GM18507 (cell line): ENCODE results near the gene SBF1.
"Not testable (repeated sequence)": the region's sequence is repeated elsewhere in the genome, so short reads cannot be mapped to it uniquely, and the experiment has no call there.

ENCODE experiments used
- DNase-seq: peaks from one replicate; pipeline ENCODE4 v3.0.0; 2011; ENCODE audit warnings: low read depth; ENCODE audit not compliant: insufficient read length; ENCODE audit errors: extremely low spot score
- FAIRE-seq: peaks from 2 replicates; lab custom pipeline; 2011; peaks lifted over from hg19 to GRCh38; lab: Jason Lieb, UNC

The SBF1 gene

DNA sequence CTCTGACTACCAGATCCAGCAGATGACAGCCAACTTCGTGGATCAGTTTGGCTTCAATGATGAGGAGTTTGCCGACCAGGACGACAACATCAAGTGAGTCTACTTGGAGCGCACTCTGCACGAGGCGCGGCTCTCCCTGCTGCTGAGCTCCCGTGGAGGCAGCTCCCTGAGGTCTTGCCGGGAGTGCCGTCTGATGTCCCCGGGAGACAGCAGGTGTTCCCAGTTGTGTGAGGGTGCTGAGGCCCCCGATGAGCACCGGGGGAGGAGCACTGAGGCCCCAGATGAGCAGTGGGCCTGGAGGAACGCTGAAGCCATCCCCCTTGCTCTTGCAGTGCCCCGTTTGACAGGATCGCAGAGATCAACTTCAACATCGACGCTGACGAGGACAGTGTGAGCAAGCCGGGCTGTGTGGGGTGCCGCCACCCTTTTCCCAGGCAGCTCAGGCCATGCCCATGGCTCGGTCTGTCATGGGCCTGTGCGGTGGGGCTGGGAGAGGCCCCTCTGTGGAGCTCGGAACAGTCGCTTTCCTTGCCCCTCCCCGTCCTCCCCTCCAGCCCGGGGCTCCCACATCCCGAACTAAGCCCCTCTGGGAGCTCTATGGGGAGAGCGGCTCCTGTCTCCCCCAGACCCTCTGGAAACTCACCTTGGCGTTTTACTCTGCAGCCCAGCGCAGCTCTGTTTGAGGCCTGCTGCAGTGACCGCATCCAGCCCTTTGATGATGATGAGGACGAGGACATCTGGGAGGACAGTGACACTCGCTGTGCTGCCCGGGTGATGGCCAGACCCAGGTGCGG is 37.1 kb downstream of the SBF1 start:
- FAIRE-seq: no peak
- no peak for DNase-seq

DNA sequence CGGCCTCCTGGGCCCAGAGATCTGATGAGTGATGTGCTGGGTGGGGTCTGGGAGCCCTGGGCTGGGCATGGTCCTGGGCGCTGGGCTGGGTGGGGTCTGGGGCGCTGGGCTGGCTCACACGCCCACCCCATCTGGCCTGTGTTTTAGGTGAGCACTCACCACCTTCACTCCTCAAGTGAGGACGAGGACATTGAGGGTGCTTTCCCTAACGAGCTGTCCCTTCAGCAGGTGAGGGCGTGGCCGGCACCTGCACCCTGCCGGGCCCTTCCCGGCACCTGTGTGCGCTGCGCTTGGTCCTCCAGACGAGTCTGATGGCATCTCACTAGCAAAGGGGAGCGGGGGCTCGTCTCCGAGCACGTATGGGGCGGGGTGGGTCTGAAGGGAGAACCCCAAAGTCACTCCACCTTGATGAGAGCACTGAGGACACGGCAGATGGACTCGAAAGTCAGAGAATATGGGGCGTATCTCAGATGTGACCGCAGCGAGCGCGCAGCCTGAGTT is 37.9 kb downstream of the SBF1 start:
- FAIRE-seq (no peak), DNase-seq (no peak)

DNA sequence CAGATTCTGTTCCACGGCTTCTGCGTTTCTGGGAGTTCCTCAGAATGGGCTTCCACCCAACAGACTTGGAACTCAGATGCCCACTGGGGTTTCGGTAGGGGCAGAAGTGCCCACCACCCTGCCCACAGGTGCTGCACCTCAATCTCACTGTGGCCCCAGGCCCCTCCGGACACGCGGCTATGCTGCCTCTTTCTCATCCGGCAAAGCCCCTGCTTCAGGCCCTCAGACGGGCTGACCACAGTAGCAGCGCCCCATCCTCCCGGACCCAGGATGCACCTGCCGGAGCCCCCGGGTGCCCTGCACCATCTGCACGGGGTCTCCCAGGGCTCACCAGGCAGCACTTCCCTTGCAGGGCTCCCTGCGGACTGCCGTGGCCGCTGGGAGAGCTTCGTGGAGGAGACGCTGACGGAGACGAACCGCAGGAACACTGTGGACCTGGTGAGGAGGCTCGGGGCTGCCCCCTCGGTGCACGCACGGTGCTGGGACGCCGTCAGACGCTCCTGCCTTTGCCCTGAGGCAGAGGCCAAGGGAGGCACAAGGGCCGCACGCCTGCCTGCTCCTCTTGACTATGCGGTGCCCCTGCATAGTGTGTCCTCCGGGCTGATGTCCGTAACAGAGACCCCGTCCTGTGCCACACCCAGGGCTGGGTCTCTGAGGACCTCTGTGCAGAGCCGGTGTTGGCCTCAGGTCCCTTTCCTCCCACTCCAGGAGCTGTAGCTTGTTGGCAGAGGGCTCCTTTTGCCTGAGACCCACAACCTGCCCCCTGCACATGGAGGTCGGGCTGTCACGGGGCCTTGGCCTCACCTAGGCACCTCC is 38.6 kb downstream of the SBF1 start:
- DNase-seq (no peak), FAIRE-seq (no peak)

GRCh38 chr22:50435291-50436014 is 39.4 kb downstream of the SBF1 start:
- DNase-seq (no peak), FAIRE-seq (no peak)

- DNase-seq: no peak
Measured at GRCh38 chr22:50434849-50435248, 40.0 kb downstream of the SBF1 start.

DNA sequence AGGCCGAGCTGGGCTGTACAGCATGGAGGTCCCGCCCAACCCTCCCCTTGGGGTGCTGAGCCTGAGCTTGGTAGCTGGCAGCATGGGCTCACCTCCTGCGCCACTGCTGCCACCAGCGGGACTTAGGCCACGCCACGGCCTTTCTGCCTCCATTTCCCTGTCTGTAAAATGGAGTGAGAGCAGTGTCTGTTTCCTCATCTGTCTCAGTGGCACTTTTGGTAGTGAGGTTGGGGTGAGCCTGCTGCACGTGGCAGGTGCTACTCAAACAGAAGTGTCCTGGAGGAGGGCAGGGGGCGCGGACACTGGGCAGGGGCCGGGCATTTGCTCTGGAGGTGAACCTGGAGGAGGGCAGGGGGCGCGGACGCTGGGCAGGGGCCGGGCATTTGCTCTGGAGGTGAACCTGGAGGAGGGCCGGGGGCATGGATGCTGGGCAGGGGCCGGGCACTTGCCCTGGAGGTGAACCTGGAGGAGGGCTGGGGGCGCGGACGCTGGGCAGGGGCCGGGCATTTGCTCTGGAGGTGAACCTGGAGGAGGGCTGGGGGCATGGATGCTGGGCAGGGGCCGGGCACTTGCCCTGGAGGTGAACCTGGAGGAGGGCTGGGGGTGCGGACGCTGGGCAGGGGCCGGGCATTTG is 41.8 kb downstream of the SBF1 start:
- not testable (repeated sequence) for FAIRE-seq, DNase-seq

More at GRCh38 chr22:50434849-50435248, 40.0 kb downstream of the SBF1 start:
- no peak for FAIRE-seq

GRCh38 chr22:50432131-50432876 is 42.5 kb downstream of the SBF1 start:
- FAIRE-seq (no peak), DNase-seq (no peak)

- DNase-seq: no peak
- FAIRE-seq: no peak
Measured at GRCh38 chr22:50425179-50425916, 49.5 kb downstream of the SBF1 start.

GRCh38 chr22:50423956-50424355 is 50.9 kb downstream of the SBF1 start:
- no peak for DNase-seq
- no peak for FAIRE-seq

DNA sequence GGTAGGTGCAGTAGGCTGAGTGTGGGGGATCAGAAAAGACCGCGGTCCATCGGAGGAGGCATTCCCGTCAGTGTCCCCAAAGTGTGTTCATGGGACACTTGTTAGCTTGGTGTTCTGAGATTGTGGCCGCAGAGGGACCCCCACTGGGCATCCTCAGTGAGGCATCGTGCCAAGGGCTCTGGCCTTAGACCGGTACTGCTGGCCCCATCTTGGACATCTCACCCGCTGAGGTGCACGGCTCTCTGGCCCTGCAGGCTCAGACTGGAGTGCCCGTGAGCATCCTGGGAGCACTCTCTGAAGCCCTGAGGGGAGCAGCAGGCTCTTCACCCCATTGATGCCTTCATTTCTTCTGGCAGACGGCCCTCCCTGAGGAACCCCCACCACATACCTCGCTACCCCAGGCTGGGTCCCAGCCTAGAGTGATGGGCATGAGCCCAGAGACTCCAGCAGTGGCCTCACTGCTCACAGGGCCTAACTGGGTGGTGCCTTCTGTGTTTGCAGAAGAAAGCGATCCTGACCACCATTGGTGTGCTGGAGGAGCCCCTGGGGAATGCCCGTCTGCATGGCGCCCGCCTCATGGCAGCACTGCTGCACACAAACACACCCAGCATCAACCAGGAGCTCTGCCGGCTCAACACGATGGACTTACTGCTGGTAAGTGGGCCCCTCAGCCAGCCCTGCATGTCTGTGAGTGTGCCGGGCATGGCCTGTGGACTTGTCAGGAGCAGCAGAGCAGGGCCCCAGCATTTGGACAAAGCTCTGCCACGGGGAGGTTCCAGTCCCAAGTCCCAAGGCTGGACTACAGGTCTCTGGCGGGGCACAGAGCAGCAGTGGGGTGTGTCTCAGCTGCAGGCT is 51.6 kb downstream of the SBF1 start:
- DNase-seq: no peak
- FAIRE-seq: no peak

- no peak for FAIRE-seq
Measured at GRCh38 chr22:50422046-50422445, 52.8 kb downstream of the SBF1 start.

DNA sequence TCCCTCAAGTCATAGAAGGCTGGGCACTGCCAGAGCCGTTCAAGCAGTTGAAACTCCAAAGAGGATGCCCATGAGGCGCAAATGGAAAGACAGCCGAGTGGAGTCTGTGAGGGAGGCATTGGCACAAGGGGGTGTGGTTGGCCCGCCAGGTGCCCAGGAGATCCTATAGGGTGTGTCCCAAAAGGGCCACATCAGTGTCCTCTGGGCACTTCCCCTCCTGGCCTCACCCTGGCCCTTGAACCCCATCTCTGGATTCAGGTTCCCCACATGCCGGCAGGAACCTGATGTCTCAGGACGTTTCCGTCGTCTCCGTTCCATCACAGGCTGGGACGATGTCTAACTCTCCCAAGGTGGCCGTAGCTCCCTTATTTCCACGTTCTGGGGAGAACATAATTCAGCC is 54.3 kb downstream of the SBF1 start:
- DNase-seq (no peak), FAIRE-seq (no peak)

More at GRCh38 chr22:50422046-50422445, 52.8 kb downstream of the SBF1 start:
- no peak for DNase-seq

DNA sequence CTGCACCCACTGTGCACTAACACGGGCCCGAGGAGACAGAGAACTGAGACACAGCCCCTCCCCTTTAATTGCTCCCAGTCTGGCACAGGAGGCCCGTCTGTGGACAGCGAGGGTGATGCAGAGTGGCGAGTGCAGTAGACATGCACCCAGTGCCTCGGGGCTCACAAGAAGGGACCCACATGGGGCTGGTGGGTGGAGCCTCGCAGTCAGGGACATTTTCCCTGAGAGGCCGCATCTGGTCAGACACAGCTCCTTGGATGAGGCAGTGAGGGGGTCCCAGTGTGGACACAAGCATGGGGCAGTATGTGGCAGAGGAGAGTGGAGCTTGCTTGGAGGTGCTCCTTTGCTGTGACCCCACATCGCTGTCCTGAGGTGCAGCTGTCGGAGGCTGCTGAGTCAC is 54.8 kb downstream of the SBF1 start:
- FAIRE-seq: no peak
- no peak for DNase-seq

DNA sequence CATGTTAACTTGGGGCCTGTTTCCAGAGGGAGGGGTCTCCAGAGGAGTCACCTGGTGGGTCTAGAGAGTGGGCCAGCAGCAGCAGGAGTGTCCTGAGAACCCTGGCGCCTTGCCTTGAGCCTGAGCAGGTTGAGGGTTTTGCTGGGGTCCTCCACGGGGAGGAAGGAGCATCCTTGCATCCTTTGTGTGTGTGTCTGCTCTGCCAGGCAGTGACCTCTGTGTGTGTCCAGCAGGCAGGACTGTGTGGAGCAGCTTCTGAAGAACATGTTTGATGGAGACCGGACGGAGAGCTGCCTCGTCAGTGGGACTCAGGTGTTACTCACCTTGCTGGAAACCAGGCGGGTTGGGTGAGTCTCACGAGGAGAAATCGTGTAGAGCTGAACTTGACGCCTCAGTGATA is 55.7 kb downstream of the SBF1 start:
- no peak for FAIRE-seq

DNA sequence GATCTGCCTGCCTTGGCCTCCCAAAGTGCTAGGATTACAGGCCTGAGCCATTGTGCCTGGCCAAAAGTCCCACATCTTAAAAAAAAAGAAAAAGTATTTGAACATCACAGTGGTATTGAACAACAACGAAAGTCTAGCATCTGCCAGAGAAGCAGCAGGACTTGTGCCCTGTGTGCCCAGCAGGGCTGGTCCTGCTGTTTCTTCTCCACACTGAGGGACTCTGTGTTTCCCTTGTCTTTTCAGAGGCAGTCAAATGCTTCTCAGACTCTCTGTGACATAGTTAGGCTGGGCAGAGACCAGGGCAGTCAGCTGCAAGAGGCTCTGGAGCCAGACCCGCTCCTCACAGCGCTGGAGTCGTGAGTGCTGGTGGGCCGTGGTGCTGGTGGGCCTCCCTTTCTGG is 56.2 kb downstream of the SBF1 start:
- DNase-seq (no peak), FAIRE-seq (no peak)

More for the DNA sequence above, 55.7 kb downstream of the SBF1 start:
- no peak for DNase-seq

GRCh38 chr22:50417411-50418210 is 57.2 kb downstream of the SBF1 start:
- DNase-seq (no peak), FAIRE-seq (no peak)

DNA sequence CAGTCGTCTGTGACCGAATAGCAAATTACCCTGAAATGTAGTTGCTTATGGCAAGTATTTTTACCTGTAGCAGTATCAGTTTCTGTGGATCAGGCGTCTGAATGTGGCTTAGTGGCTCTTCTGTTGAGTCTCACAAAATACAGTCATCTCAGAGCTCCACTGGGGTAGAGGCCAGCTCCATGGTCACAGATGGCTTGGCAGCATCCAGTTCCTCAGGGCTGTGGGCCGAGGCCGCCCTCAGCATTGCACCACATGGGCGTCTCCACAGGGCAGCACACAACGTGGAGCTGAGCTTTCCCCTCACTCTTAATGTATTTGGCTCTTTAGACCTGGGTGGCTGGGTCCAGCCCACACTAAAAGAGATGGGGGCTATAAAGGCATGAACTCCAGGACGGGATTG is 57.8 kb downstream of the SBF1 start:
- DNase-seq (no peak), FAIRE-seq (no peak)
